HL-60 (cell line): ENCODE measurements around the gene RTKN.

Source experiments
- CTCF ChIP-seq: IDR thresholded peaks from one replicate; pipeline ENCODE4 v1.5.1; 2011; ENCODE audit warnings: low read length, control low read depth, inconsistent platforms; ENCODE audit not compliant: insufficient read depth
- GABPA ChIP-seq: IDR thresholded peaks from 2 replicates; pipeline ENCODE4 v1.6.1; 2012; ENCODE audit warnings: low read depth
- POLR2AphosphoS5 ChIP-seq: IDR thresholded peaks from 2 replicates; pipeline ENCODE4 v1.6.1; 2012; ENCODE audit warnings: low read depth
- REST ChIP-seq: IDR thresholded peaks from 2 replicates; pipeline ENCODE4 v1.6.1; 2012; ENCODE audit warnings: low read depth; ENCODE audit not compliant: insufficient replicate concordance

GRCh38 chr2:74458938-74459363 is 17.2 kb upstream of the RTKN start:
- TF ChIP-seq CTCF (no peak), GABPA (no peak), POLR2AphosphoS5 (no peak), REST (no peak)
